ENCODE data around the gene MSLN. TPM values are rescaled to one million over a fixed set of nuclear protein-coding genes. Genes with fewer than 3 reads are reported as not detected.
A peak's percentile ranks its signal among the peaks of the same experiment; 100 is the strongest.

The MSLN gene
- total and polyA plus RNA-seq, 9 of the 15 experiments (the other 6 are each of a cell fraction or from before 2014, with no cell fraction given), result not detected

DNA sequence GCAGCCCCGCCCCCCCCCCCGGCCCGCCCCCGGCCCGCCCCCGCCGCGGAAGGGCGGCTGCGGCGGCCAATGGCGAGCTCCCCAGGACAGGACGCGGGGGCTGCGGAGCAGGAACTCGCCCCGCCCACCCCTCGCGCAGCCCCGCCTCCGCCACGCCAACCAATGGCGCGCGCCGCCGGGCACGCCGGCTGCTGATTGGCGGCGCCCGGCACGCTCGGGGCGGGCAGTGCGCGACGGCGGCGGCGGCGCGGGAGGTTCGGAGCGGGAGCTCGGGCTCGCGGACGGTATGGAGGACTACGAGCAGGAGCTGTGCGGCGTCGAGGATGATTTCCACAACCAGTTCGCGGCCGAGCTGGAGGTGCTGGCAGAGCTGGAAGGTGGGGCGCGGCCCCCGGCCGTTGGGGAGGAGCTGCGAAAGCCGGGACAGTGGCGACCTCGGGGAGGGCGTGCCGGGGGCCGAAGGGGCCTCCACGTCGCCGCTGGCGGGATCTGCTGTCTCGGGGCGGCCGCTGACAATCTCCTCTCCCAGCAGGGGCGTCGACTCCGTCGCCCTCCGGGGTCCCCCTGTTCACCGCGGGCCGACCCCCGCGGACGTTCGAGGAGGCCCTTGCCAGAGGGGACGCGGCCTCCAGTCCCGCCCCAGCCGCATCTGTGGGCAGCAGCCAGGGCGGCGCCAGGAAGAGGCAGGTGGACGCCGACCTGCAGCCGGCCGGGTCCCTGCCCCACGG lies 28.0 kb downstream of the MSLN start, which contains the start of gene CHTF18:
Gene CHTF18, plus strand, starts transcription at position 222 of the 728 bp plus-strand sequence. Its CDS starts 65 bp downstream, at position 287.
- H3K4me3 ChIP-seq, result peak within 1 kb of the TSS; percentile 96
- peaks cover 29% of the 10 kb centered on the region for H3K79me2 ChIP-seq (ENCODE audit: control insufficient read depth, insufficient read depth, low read length)
- peaks cover 69% of the 10 kb centered on the region; the same call in 2 of the 3 replicates for H3K36me3 ChIP-seq (ENCODE audit: control insufficient read depth, insufficient read depth, low read length)
- peak within 1 kb of the TSS; percentile 83 for H3K27ac ChIP-seq (ENCODE audit: extremely low read depth, low read depth, low read length)
- ChIA-PET POLR2A (interaction anchor here (0.6 to 1.4 kb wide), 6 partner anchors 10 to 73 kb away, joined by 3 to 6 read pairs (median 3); partner anchors contain the start of gene GNG13), CTCF (ENCODE audit: low intra/inter-chr PET ratio) (interaction anchor here (0.6 kb wide), 1 partner anchor 80 kb away, joined by 5 read pairs; no protein-coding TSS in a partner anchor)
- peaks cover 6% of the 10 kb centered on the region for H4K20me1 ChIP-seq (replicated peaks; ENCODE audit: control insufficient read depth, insufficient read depth, low read length)
- intact Hi-C loops (cut with micrococcal nuclease), result no loop called here
- peaks cover 13 to 94% of the 10 kb centered on the region in 2 experiments; a peak in 4 of 5 replicates for H3K4me1 ChIP-seq (replicated peaks in 1 of 2; ENCODE audit: control insufficient read depth in 2 of 2, insufficient read depth in 2 of 2, low read length in 2 of 2)
- no peaks in the 10 kb centered on the region for H3K9me1 ChIP-seq (ENCODE audit: control insufficient read depth, insufficient read depth, low read length)
- peak within 1 kb of the TSS; percentile 90 for H2AFZ ChIP-seq (ENCODE audit: low read depth, low read length)
- FAIRE-seq (peak; percentile 70), ATAC-seq (peak; percentile 86), DNase-seq (ENCODE audit: extremely low read depth in 1 of 4, low spot score in 3 of 4) (peak; percentile 95 to 100 (median 98))
- peak within 1 kb of the TSS; percentile 87 for H3K4me2 ChIP-seq (ENCODE audit: insufficient read depth, low read length)
- H3K27me3 ChIP-seq (ENCODE audit: control insufficient read depth in 2 of 2, insufficient read depth in 2 of 2, low read length in 2 of 2), result no peaks in the 10 kb centered on the region
- peak within 1 kb of the TSS; percentile 81 to 98 for H3K9ac ChIP-seq (ENCODE audit: insufficient read depth in 1 of 2, low read depth in 2 of 2, low read length in 2 of 2)
- BruUV-seq (replicated peaks), result TSS peak; percentile 78
- no peaks in the 10 kb centered on the region for H3K9me3 ChIP-seq (replicated peaks; ENCODE audit: control insufficient read depth, insufficient read depth, low read depth, low read length)
- in situ Hi-C loops (cut with MboI), result loop anchor here (5.0 kb wide), 2 partner anchors 46 to 76 kb away; partner anchors contain the start of gene CIAO3
- 1% methylated on average over 50 of the region's 97 CpGs for WGBS (ENCODE audit: insufficient coverage, low coverage, missing lambda C conversion rate)
- TF ChIP-seq DACH1 (IDR thresholded peaks at IDR 0.05; ENCODE audit: partially characterized antibody) (no peak), NCOA6 (IDR thresholded peaks at IDR 0.05) (peak; percentile 92; the same call in 1 of the 2 replicates), NFYB (IDR thresholded peaks at IDR 0.05; ENCODE audit: extremely low read depth, insufficient read length) (peak; percentile 48), TAF15 (IDR thresholded peaks at IDR 0.05; ENCODE audit: low read depth, low read length) (no peak), CREB3L1 (IDR thresholded peaks at IDR 0.05; ENCODE audit: borderline replicate concordance, low read depth) (peak; percentile 57; the same call in 1 of the 2 replicates), ADNP (tag; IDR thresholded peaks at IDR 0.05) (no peak), NFIC (IDR thresholded peaks at IDR 0.05) (peak; percentile 77), UBTF (IDR thresholded peaks at IDR 0.05; ENCODE audit: borderline replicate concordance in 1 of 2, low read depth in 2 of 2, low read length in 2 of 2) (0 out of 4 replicates have a peak, but pooled peaks of 1 of the 2 experiments have one; percentile 5), HDAC2 (IDR thresholded peaks at IDR 0.05) (0 out of 2 replicates have a peak, but pooled peaks have one; percentile 22), BHLHE40 (IDR thresholded peaks at IDR 0.05; ENCODE audit: low read length) (peak; percentile 59), GATAD2B (IDR thresholded peaks at IDR 0.05; ENCODE audit: borderline replicate concordance) (0 out of 2 replicates have a peak, but pooled peaks have one; percentile 10), SNRNP70 (optimal IDR thresholded peaks at IDR 0.05; ENCODE audit: low read depth, low read length) (no peak), GABPB1 (CRISPR knock-in tag; IDR thresholded peaks at IDR 0.05) (peak; percentile 51; the same call in 1 of the 2 replicates), TOE1 (IDR thresholded peaks at IDR 0.05; ENCODE audit: borderline replicate concordance) (0 out of 2 replicates have a peak, but pooled peaks have one; percentile 31), TOE1 (CRISPR knock-in tag; IDR thresholded peaks at IDR 0.05; ENCODE audit: borderline replicate concordance, low read depth) (no peak), MBD2 (IDR thresholded peaks at IDR 0.05; ENCODE audit: borderline replicate concordance, low read depth) (peak; percentile 46; the same call in 1 of the 2 replicates), ZNF77 (CRISPR knock-in tag; IDR thresholded peaks at IDR 0.05) (no peak)
- TF ChIP-seq, protein P1, sequence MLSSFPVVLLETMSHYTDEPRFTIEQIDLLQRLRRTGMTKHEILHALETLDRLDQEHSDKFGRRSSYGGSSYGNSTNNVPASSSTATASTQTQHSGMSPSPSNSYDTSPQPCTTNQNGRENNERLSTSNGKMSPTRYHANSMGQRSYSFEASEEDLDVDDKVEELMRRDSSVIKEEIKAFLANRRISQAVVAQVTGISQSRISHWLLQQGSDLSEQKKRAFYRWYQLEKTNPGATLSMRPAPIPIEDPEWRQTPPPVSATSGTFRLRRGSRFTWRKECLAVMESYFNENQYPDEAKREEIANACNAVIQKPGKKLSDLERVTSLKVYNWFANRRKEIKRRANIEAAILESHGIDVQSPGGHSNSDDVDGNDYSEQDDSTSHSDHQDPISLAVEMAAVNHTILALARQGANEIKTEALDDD (IDR thresholded peaks at IDR 0.05), result no peak
